ENCODE results near the gene NPY2R. TPM values are rescaled to one million over a fixed set of nuclear protein-coding genes. Genes with fewer than 3 reads are reported as not detected.

The NPY2R gene
- total RNA-seq: not detected in 2 replicates

GRCh38 chr4:155208258-155209054 is at the start of gene NPY2R:
Gene NPY2R (plus strand): TSS chr4:155208636. CDS start chr4:155213940, 5,304 bp downstream.

Other genes starting within 250 kb of the NPY2R start
- gene MAP9, start 168.3 kb downstream of the NPY2R start, total RNA-seq: 0.09 and 0.11 TPM in 2 replicates

Data from dermis lymphatic vessel endothelial cell (primary cell).